ENCODE results near the gene TNRC6B. TPM values are rescaled to one million over a fixed set of nuclear protein-coding genes. Genes with fewer than 3 reads are reported as not detected.
"Not testable (repeated sequence)": the region's sequence is repeated elsewhere in the genome, so short reads cannot be mapped to it uniquely, and the experiment has no call there.

The TNRC6B gene
- total RNA-seq, 2 donors from 2014 or later: 43.6 to 52.7 TPM

DNA sequence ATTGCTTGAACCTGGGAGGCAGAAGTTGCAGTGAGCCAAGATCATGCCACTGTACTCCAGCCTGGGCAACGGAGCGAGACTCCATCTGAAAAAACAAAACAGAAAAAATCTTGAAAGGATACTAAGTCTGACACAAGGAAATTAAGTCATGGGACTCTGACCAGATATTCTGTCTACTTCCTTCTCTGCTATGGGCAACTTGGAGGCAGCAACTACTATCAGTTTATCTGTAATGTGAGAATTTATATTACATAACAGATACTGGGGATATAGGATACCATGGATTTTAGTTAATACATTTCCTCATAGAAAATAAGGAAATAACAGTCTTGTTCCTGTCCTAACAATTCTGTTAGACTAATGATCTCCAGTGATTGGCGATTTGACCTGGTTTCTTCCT lies 191.1 kb downstream of the TNRC6B start:
- Mint-ChIP-seq H3K27ac (no peak overlapping the region), H3K27me3 (no peaks in the 10 kb centered on the region), H3K36me3 (peaks cover 27% of the 10 kb centered on the region), H3K4me3 (no peak overlapping the region), H3K9me3 (no peaks in the 10 kb centered on the region), H3K4me1 (ENCODE audit: low read depth in 2 of 2) (peaks cover 9 to 12% of the 10 kb centered on the region in 2 donors)
- no peak for DNase-seq (ENCODE audit: low spot score)
- no peak for ATAC-seq

GRCh38 chr22:40374567-40374966 lies 196.8 kb downstream of the TNRC6B start:
- ATAC-seq (no peak), DNase-seq (ENCODE audit: low spot score) (no peak)
- Mint-ChIP-seq H3K27me3 (no peaks in the 10 kb centered on the region), H3K27ac (no peak overlapping the region), H3K36me3 (no peaks in the 10 kb centered on the region), H3K4me3 (no peak overlapping the region), H3K9me3 (no peaks in the 10 kb centered on the region), H3K4me1 (ENCODE audit: low read depth in 2 of 2) (peaks cover 9 to 12% of the 10 kb centered on the region in 2 donors)

GRCh38 chr22:40376149-40376548 lies 198.4 kb downstream of the TNRC6B start:
- ATAC-seq: no peak
- H3K27me3 Mint-ChIP-seq: no peaks in the 10 kb centered on the region
- no peak overlapping the region for H3K4me3 Mint-ChIP-seq
- no peak for DNase-seq (ENCODE audit: low spot score)
- H3K27ac Mint-ChIP-seq: no peak overlapping the region
- H3K4me1 Mint-ChIP-seq (ENCODE audit: low read depth in 2 of 2): peaks cover 9 to 11% of the 10 kb centered on the region in 2 donors
- H3K9me3 Mint-ChIP-seq: no peaks in the 10 kb centered on the region
- H3K36me3 Mint-ChIP-seq: no peaks in the 10 kb centered on the region

- Mint-ChIP-seq H3K4me3 (no peak overlapping the region), H3K36me3 (no peaks in the 10 kb centered on the region), H3K9me3 (no peaks in the 10 kb centered on the region), H3K27me3 (no peaks in the 10 kb centered on the region), H3K27ac (no peak overlapping the region), H3K4me1 (ENCODE audit: low read depth in 2 of 2) (peaks cover 5 to 13% of the 10 kb centered on the region in 2 donors)
- no peak for DNase-seq (ENCODE audit: low spot score)
- no peak for ATAC-seq
These were observed 200.2 kb downstream of the TNRC6B start for GRCh38 chr22:40377931-40378330.

DNA sequence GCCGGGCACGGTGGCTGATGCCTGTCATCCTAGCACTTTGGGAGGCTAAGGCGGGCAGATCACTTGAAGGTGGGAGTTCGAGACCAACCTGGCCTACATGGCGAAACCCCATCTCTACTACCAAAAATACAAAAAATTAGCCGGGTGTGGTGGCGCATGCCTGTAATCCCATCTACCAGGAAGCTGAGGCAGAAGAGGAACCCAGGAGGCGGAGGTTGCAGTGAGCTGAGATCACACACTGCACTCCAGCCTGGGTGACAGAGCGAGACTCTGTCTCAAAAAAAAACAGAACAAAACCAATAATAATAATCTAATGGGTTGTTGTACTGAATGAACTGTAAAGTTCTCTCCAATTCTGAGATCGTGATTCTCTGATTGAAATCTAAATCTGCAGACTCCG lies 200.7 kb downstream of the TNRC6B start:
- DNase-seq (ENCODE audit: low spot score); H3K9me3 Mint-ChIP-seq; H3K27me3 Mint-ChIP-seq; H3K36me3 Mint-ChIP-seq; ATAC-seq; H3K27ac Mint-ChIP-seq; H3K4me3 Mint-ChIP-seq: not testable (repeated sequence)
- H3K4me1 Mint-ChIP-seq (ENCODE audit: low read depth in 2 of 2): peaks cover 4 to 11% of the 10 kb centered on the region in 2 donors

DNA sequence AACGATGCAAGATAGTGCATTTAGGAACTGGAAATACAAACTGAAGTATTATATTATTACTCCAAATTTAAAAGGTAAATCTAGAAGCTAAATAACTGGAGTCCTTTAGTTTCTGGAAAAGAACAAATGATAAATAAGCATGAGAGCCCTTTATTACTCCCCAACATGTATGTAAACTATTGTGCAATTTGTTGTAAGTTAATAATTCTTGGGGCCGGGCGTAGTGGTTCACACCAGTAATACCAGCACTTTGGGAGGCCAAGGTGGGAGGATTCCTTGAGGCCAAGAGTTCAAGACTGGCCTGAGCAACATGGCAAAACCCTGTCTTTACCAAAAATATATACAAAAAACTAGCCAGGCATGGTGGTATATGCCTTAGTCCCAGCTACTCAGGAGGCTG lies 203.7 kb downstream of the TNRC6B start:
- DNase-seq (ENCODE audit: low spot score): no peak
- no peak for ATAC-seq
- H3K4me3 Mint-ChIP-seq: no peak overlapping the region
- H3K36me3 Mint-ChIP-seq: no peaks in the 10 kb centered on the region
- no peaks in the 10 kb centered on the region for H3K9me3 Mint-ChIP-seq
- no peaks in the 10 kb centered on the region for H3K27me3 Mint-ChIP-seq
- peaks cover 20 to 29% of the 10 kb centered on the region in 2 donors for H3K4me1 Mint-ChIP-seq (ENCODE audit: low read depth in 2 of 2)
- no peak overlapping the region for H3K27ac Mint-ChIP-seq

DNA sequence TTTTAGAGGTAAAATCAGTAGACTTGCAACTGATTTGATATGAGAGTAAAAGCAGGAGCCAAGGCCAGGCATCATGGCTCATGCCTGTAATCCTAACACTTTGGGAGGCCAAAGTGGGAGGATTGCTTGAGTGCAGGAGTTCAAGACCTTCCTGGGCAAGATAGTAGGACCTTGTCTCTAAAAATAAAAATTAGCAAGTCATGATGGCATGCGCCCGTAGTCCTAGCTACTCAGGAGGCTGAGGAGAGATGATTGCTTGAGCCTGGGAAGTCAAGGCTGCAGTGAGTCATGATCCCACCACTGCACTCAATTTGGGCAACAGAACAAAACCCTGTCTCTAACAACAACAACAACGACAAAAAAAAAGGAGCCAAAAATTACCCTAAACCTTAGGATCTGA lies 206.2 kb downstream of the TNRC6B start:
- ATAC-seq (no peak), DNase-seq (ENCODE audit: low spot score) (no peak)
- H3K27ac Mint-ChIP-seq: peak overlapping the region in 1 of 2 donors; percentile 26
- H3K9me3 Mint-ChIP-seq: no peaks in the 10 kb centered on the region
- peaks cover 23 to 39% of the 10 kb centered on the region in 2 donors for H3K4me1 Mint-ChIP-seq (ENCODE audit: low read depth in 2 of 2)
- peak overlapping the region; percentile 2 for H3K4me3 Mint-ChIP-seq
- H3K36me3 Mint-ChIP-seq: no peaks in the 10 kb centered on the region
- no peaks in the 10 kb centered on the region for H3K27me3 Mint-ChIP-seq

- no peaks in the 10 kb centered on the region for H3K36me3 Mint-ChIP-seq
- DNase-seq (ENCODE audit: low spot score): no peak
- no peaks in the 10 kb centered on the region for H3K27me3 Mint-ChIP-seq
- H3K4me1 Mint-ChIP-seq (ENCODE audit: low read depth in 2 of 2): peaks cover 22 to 41% of the 10 kb centered on the region in 2 donors
- peak overlapping the region; percentile 36 to 50 for H3K27ac Mint-ChIP-seq
- peak in 1 of 2 donors; percentile 48 for ATAC-seq
- H3K4me3 Mint-ChIP-seq: peak overlapping the region; percentile 81
- H3K9me3 Mint-ChIP-seq: no peaks in the 10 kb centered on the region
These were observed 207.5 kb downstream of the TNRC6B start for GRCh38 chr22:40385036-40385782.

Other genes starting within 250 kb of the TNRC6B start
- 1 to 10 TPM in 1 of 2 donors, under 1 TPM in 1; 0.86 to 2.8 TPM for gene TMA7B, start 217.5 kb upstream of the TNRC6B start, total RNA-seq
- gene FAM83F, start 183.0 kb upstream of the TNRC6B start, total RNA-seq: under 1 TPM in 1 of 2 donors, not detected in 1; 0.39 TPM
- 100 to 1,000 TPM in 1 of 2 donors, 10 to 100 TPM in 1; 87.1 to 103 TPM for gene ADSL, start 168.6 kb downstream of the TNRC6B start, total RNA-seq
- 10 to 100 TPM; 59.2 to 74.7 TPM for gene SGSM3, start 192.7 kb downstream of the TNRC6B start, total RNA-seq